ENCODE data around the gene DUOX2.
"Not testable (repeated sequence)": the region's sequence is repeated elsewhere in the genome, so short reads cannot be mapped to it uniquely, and the experiment has no call there.

The DUOX2 gene

GRCh38 chr15:45058690-45059675, 55.0 kb downstream of the DUOX2 start:
- not testable (repeated sequence) for DNase-seq

- DNase-seq: not testable (repeated sequence)
Measured at GRCh38 chr15:45052676-45053075, 61.3 kb downstream of the DUOX2 start.

GRCh38 chr15:45050587-45050986, 63.4 kb downstream of the DUOX2 start:
- no peak for DNase-seq

- no peak for DNase-seq
Measured at GRCh38 chr15:45048794-45049631, 65.0 kb downstream of the DUOX2 start.

GRCh38 chr15:45048449-45048793, 65.6 kb downstream of the DUOX2 start:
- DNase-seq: not testable (repeated sequence)

- not testable (repeated sequence) for DNase-seq
Measured at GRCh38 chr15:45044270-45044669, 69.7 kb downstream of the DUOX2 start.

GRCh38 chr15:45042859-45043258, 71.1 kb downstream of the DUOX2 start:
- not testable (repeated sequence) for DNase-seq
